Measurements from ENCODE around the gene DNAH7. TPM values are rescaled to one million over a fixed set of nuclear protein-coding genes. Genes with fewer than 3 reads are reported as not detected.

DNAH7 gene
- total RNA-seq, 1 experiment from 2014 or later, result 0.09 TPM

- no peaks in the 10 kb centered on the region for H3K9me3 Mint-ChIP-seq
- Histone ChIP-seq H3K79me2 (ENCODE audit: insufficient read depth, low read length) (no peaks in the 10 kb centered on the region), H3T11ph (ENCODE audit: low read length) (no peak overlapping the region), H3K23ac (ENCODE audit: insufficient read length, low read depth, low read length) (no peak overlapping the region), H3K23me2 (ENCODE audit: insufficient read length, low read depth, low read length, poor library complexity, severe bottlenecking) (no peaks in the 10 kb centered on the region), H4K20me1 (ENCODE audit: control insufficient read depth, insufficient read depth, insufficient read length) (no peaks in the 10 kb centered on the region), H4K91ac (ENCODE audit: insufficient read length, low read depth, low read length) (no peak overlapping the region), H3K9ac (ENCODE audit: extremely low read depth, insufficient read length, low read length) (no peak overlapping the region), H3K4me2 (ENCODE audit: insufficient read depth, insufficient read length, low read length) (no peak overlapping the region), H2BK12ac (ENCODE audit: insufficient read length, low read depth, low read length) (no peak overlapping the region), H2BK120ac (ENCODE audit: low read depth, low read length, poor library complexity, severe bottlenecking) (no peak overlapping the region), H3K14ac (ENCODE audit: insufficient read depth, low read length) (no peak overlapping the region), H3K79me1 (ENCODE audit: insufficient read depth, low read depth, low read length, poor library complexity, severe bottlenecking) (no peaks in the 10 kb centered on the region), H2BK15ac (ENCODE audit: low read depth, low read length) (no peak overlapping the region), H3K4ac (ENCODE audit: low read depth, low read length) (no peak overlapping the region), H3K27ac (ENCODE audit: insufficient read length, low read depth, low read length) (no peak overlapping the region), H3K9me3 (ENCODE audit: control insufficient read depth, low read depth, low read length) (no peaks in the 10 kb centered on the region), H2BK20ac (ENCODE audit: low read depth, low read length, poor library complexity, severe bottlenecking) (no peak overlapping the region), H3K27me3 (ENCODE audit: insufficient read depth, low read length) (no peaks in the 10 kb centered on the region), H4K8ac (replicated peaks; ENCODE audit: insufficient read length, low read depth, low read length) (no peak overlapping the region), H2BK5ac (ENCODE audit: insufficient read length, low read length) (no peak overlapping the region), H2AK5ac (ENCODE audit: insufficient read length, low read length) (no peak overlapping the region), H4K5ac (ENCODE audit: insufficient read length, low read depth, low read length) (no peak overlapping the region), H3K18ac (ENCODE audit: insufficient read length, low read depth, low read length) (no peak overlapping the region), H3K4me1 (ENCODE audit: insufficient read depth, low read length) (no peaks in the 10 kb centered on the region), H3K56ac (ENCODE audit: insufficient read length, low read depth, low read length) (no peak overlapping the region), H2AFZ (ENCODE audit: low read length) (peak overlapping the region; percentile 22)
- H3K36me3 Mint-ChIP-seq (ENCODE audit: insufficient read depth in 1 of 3, low read depth in 3 of 3), result no peaks in the 10 kb centered on the region; a peak in 1 of 7 replicates
- DNase-seq, result no peak
- WGBS (ENCODE audit: extremely low coverage, insufficient read length, low lambda C conversion rate), result no CpG with 5 or more reads among the region's 3 CpGs
- no peaks in the 10 kb centered on the region for H3K4me1 Mint-ChIP-seq
- no peak for TF ChIP-seq CTCF (conservative IDR thresholded peaks at IDR 0.05)
- no peak overlapping the region; a peak in 1 of 7 replicates for H3K27ac Mint-ChIP-seq
- H3K4me3 Mint-ChIP-seq, result no peak overlapping the region
- no peaks in the 10 kb centered on the region for H3K27me3 Mint-ChIP-seq (ENCODE audit: low read depth)
These were observed 82.9 kb downstream of the DNAH7 start for GRCh38 chr2:195985741-195986140.

All from H9 (cell line).